NCI-H82 treated with DMSO at 0.1 percent for 48 hours (cell line): ENCODE data around the gene DIO2.

Experiments used
- DNase-seq: peaks from one replicate; lab custom pipeline; 2025; ENCODE audit not compliant: unreplicated experiment; lab: John Stamatoyannopoulos, UW

Gene DIO2

GRCh38 chr14:80211153-80212022, at the start of gene DIO2:
Gene DIO2 (minus strand): TSS chr14:80211504. CDS start chr14:80211472, 32 bp downstream.
- DNase-seq: no peak

DNA sequence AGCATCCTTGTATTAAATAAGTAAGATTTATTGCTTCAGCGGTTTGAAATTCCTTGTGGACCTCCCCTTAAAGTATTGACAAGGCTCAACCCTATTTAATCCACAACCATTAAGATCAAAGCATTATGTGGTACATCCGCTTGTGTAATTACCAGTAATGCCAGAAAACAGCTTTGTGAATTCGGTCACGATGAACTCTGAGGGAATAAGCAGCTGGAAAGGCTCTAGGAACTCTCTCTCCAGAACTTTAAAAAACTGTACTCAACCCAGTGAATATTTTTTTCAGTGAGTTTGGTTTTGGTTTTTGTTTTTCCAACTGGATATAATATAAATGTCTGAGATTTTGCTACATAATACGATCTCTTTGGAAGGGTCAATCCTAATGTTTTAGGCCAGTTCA, 49.3 kb upstream of the DIO2 start:
- peak; percentile 6 for DNase-seq

GRCh38 chr14:80239631-80240030, 28.3 kb upstream of the DIO2 start:
- DNase-seq: no peak

DNA sequence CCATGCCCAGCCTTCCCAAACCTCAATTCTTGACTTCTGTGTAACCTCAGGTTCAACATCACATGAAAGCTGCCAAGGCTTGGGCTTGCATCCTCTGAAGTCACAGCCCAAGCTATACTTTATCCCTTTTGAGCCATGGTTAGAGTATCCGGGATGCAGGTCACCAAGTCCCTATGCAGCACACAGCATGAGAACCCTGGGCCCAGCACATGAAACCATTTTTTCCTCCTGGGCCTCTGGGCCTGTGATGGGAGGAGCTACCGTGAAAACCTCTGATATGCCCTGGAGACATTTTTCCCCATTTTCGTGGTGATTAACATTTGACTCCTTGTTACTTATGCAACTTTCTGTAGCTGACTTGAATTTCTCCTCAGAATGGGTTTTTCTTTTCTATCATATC, 25.8 kb upstream of the DIO2 start:
- DNase-seq: no peak

DNA sequence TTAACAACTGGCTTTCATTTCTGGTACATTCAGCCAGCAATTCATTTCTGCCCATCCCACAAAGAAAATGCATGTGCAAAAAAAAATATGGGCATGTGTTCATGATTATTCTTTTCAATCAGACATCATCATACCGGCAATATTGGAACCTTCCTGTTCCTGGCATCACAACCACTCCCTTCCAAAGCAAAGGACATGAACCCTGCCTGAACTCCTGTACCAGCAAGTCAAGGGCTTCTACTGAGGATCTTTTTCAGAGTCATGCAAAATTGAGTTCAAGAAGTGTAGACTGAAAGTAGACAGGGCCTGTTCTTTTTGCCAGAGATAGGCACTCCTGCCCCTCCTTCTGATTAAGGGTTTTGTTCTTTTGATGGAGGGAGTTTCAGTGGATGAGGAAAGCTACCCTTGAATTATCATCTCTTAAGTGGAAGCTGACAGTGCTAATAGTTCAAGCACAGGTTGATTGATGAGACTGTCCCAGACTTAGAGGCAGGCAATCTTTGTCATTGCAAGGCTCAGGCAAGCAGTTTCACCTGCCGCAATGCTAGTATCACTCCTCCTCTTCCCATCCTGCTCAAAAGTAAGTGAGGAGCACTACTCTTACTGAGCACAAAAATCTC, 22.3 kb upstream of the DIO2 start:
- no peak for DNase-seq

DNA sequence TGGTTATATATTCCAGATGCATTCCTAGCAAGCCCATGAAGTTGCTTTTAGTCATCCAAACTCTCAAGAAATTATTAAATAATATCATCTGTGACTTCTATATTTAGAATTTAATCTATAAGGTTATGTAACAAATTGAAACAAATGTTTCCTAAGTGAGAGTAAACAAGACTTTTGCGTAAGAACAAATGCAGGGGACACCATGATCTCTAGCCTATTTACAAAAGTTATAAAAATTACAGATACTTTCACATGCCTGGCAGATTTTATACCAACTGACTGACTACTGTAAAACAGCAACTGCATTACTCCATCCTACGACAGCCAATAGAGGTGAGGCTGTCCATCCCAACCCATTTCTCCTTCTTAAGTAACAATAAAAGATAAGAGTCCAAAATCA, 20.4 kb upstream of the DIO2 start:
- no peak for DNase-seq

GRCh38 chr14:80223696-80224465, 12.6 kb upstream of the DIO2 start:
- DNase-seq: no peak

DNA sequence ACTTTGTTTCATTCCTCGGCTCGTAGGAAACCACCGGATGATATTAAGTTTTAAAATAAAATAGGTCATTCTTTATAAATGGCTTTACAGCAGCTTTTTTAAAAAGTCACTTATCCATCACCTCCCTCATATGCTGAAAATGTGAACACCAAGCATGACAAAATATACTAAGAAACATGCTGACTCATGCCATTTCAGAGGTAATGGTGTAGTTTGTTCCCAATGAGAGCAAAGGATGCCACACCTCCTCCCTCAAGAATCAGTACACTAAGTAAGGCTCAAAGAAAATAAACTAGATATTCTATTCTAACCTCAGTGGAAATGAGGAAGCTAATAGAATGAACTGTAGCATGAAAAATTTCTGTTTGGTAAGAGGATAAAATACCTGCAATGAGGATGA, 5.5 kb upstream of the DIO2 start:
- DNase-seq: no peak

DNA sequence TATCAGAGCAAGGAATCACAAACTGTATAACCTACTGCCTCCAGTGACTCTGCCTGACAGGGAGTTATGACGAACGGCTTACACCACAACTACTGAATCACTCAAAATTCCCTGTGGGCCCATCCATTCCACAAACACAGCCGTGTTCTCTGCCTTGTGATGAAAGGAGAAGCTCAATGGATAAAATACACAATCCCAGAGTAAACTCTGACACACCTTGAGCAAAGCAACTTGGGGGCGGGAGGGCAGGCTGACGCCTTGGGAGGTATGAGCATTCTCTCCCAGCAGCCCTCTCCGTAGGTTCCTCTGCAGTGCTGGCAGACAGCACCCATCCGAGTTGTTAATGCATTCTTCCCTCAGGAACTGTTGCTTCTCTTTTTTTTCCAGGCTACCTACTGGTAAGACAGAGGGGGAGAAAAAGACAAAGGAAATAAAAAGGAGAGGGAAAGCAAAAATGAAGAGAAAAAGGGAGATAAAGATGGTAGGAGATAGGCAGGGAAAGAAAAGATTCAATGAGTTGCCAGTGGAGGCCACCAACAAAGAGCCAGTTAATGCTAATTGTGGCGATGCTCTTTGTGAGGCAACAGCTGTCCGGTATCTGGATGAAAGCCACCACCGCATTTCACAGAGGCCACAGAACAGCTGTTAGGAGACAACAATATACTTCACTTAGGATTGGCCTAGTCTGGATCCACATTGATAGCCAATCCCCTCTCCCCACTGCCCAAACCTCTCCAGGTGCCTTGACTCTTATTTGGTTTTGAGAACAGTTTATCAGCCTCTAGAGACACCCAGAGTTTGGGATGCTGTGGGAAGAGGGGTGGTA, 4.7 kb upstream of the DIO2 start:
- no peak for DNase-seq

DNA sequence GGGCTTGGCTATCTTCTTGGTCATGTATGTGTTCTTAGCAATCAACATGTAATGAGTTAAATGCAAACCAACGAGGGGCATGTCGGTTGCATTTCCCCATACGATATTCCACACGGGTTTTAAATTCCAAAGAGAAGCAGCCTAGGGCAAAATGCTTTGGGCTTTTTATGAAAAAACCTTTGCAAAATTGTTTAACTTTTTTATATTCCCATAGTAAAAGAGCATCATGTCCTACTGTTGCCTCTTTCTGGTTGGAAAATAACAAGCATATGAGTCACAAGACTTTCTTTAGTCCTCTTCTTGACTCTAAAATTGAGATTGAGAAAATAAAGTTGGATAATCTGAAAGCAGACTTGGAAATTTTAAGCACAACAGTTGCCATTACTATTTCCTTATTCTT, 3.8 kb upstream of the DIO2 start:
- no peak for DNase-seq

DNA sequence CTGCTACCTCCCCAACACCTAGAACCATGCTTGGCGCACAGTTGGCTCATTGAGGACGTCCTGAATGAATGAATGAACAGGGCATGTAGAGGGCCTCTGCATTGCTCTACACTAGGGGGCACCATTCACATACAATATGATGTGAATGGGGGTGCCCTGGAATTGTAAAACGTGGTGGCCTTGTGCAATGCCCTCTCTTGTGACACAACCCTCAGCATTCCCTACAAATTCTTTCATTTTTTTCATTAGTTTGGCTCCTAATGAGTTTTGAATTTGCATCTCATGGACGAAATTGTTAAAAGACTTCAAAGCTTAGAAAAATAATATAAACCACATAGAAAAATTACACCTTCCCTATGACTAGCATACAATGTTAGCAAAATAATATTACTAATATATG, 2.3 kb upstream of the DIO2 start:
- DNase-seq: peak; percentile 7

DNA sequence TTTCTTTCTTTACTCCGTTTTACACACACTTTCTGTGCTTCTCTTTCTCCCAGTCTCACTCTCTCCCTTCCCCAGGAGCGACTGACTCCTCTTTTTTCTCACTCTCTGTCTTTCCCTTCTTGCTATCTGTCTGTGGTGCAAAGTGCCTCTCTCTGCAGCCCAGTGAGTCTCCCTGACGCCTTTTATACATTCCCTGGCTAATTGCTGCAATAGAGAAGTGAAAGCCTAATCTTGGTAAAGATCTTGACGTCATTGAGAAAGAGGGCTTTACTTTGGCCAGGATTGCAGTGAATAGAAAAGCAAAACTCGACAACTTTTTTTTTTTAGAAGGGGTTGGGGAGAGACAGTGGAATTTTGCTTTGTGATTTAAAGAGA, 706 bp upstream of the DIO2 start:
- DNase-seq: peak; percentile 19

DNA sequence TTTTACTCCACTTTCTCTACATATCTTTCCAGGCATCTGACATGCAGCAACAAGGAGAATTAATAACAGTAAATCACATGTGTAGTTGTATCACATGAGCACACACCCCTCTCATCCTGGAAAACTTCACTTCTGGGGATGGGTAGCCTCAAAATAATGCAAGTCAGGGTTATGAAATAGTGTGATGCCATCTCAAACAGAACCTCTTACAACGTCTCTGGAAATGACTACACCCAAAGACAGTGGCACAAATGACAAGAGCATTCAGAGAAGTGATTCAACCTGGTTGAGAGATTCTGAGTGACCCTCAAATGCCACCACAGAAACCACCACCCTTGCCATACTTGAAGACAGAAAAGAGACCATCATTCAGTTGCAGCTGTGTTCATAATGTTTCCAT, 2.8 kb downstream of the DIO2 start:
- DNase-seq: no peak

DNA sequence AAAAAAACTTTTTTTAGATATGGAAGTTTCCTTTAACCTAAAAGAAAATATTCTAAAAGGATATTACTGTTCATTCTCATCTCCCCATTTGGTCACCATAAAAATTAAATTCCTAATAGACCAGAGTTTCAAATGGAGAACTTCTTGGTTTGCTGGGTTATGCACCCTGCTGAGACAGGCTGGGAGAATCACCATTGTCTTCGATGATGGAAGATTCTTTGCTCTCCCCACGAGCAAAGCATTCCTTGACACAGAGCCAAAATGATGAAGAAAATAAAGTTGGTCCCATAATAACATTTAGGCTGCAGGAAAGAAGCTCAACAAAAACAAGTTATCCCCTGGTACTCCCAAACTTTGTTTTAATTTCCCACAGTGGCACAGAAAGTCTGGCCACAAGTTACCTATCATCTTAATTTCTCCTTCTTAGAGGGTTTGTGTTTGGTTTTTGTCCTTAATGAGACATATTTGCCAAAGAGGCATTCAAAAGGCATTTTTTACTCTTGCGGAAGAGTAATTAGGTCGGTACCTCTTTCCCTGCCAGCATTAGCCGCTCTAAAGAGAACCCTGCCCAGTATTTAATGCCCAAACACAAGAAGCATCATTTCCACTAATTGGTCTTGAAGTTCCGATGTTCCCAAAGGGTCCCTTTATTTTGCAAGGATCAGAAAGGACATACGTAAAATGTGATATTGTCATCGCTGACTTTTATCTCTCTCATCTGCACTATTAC, 4.8 kb downstream of the DIO2 start:
- no peak for DNase-seq

DNA sequence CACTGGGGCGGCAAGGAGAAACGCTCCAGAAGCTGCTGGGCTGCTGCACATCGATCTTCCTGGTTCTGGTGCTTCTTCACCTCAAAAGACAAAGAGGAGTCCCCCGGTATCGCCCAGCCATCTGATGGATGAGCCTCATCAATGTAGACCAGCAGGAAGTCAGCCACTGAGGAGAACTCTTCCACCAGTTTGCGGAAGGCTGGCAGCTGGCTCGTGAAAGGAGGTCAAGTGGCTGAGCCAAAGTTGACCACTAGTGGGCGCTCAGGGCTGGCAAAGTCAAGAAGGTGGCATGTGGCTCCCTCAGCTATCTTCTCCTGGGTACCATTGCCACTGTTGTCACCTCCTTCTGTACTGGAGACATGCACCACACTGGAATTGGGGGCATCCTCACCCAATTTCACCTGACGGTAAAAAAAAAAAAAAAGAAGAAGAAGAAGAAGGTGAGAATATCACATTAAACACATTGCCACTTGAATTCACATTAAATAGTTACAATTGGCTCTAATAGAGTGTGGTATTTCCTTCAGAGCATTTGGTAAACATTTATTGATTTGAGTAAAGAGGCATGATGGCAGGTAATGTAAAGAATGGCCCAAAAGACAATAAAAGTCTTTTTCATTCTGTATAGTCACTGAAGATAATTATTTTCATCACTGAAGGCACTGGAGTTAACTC, 8.3 kb downstream of the DIO2 start:
- DNase-seq: no peak

- DNase-seq: no peak
Measured at GRCh38 chr14:80200093-80200492, 11.2 kb downstream of the DIO2 start.

- no peak for DNase-seq
Measured at GRCh38 chr14:80188571-80188970, 22.7 kb downstream of the DIO2 start.

DNA sequence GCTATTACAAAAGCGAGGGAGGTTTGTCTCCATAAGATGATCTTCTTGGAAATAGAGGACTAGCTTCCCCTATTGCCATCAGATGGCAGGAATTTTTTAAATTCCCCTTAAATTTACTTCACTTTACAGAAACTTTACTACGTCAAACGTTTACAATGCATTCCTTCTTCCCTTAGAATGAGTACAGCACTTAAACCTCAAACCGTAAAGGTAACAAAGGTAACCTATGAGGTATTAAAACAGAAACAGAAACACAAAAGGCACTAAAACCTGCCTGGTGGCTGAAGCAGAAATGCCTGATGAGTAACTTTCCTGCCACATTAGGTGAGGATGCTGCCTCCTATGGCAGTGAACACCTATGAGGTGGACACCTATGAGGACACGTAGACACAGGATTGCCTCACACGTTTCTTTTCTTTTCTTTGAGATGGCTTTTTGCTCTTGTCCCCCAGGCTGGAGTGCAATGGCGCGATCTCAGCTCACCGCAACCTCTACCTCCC, 25.0 kb downstream of the DIO2 start:
- DNase-seq: no peak

DNA sequence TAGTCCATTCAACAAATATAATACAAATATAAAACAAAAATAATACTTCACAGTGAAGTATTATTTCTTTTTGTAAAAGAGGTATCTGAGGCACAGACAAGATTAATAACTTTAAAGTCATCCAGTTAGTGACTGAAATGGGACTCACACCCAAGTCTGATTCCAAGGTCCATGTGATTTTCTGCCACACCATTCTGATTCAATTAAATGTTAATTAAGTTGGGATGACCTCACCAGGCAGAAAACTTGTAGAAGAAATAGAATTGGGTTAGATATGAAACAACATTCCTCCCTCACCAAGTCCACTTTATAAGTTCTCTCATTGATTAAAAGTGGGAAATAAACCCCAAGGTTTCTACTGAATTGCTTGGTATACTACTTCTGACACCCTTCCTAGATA, 34.4 kb downstream of the DIO2 start:
- DNase-seq: no peak
